B cell (primary cell): ENCODE data around the gene SSTR1.
"Not testable (repeated sequence)": the region's sequence is repeated elsewhere in the genome, so short reads cannot be mapped to it uniquely, and the experiment has no call there.

ENCODE experiments used
- CTCF ChIP-seq: fragments of 200-600 bp; IDR thresholded peaks from one replicate; pipeline ENCODE4 v1.8.0; 2022; ENCODE audit warnings: antibody characterized with exemption, mild to moderate bottlenecking
- EZH2 ChIP-seq: IDR thresholded peaks from 2 replicates; pipeline ENCODE4 v1.6.1; 2012; ENCODE audit warnings: borderline replicate concordance, low read depth, mild to moderate bottlenecking, moderate library complexity, low read length; ENCODE audit not compliant: insufficient read depth, poor library complexity, severe bottlenecking

- TF ChIP-seq CTCF, EZH2: not testable (repeated sequence)
Observed at GRCh38 chr14:38191491-38191890, 16.2 kb upstream of the SSTR1 start.
